CD4-positive, alpha-beta memory T cell (primary cell): ENCODE data around the gene MICALL2. TPM values are rescaled to one million over a fixed set of nuclear protein-coding genes. Genes with fewer than 3 reads are reported as not detected.
A peak's percentile ranks its signal among the peaks of the same experiment; 100 is the strongest.

Experiments
- CTCF ChIA-PET: fragments of 350-600 bp; sonication (Branson Sonifier 250); formaldehyde crosslinking; loops from one replicate; lab custom pipeline; 2021; ENCODE audit warnings: inconsistent platforms; ENCODE audit not compliant: partially characterized antibody; lab: Charles Lee
- POLR2A ChIA-PET: fragments of 350-600 bp; sonication (Branson Sonifier 250); formaldehyde crosslinking; loops from one replicate; lab custom pipeline; 2021; ENCODE audit not compliant: partially characterized antibody; lab: Charles Lee
- DNase-seq, 5 donors: peaks; one replicate each; pipeline versions ENCODE4 v3.0.0 to v3.0.0-alpha.2; 2020 to 2022; ENCODE audit warnings: mixed read lengths in 1 of 5
- H3K27ac ChIP-seq: one replicate; pipeline ENCODE4 v1.7.0; 2013; ENCODE audit warnings: low read depth, low read length
- H3K27me3 ChIP-seq: 2 replicates; pipeline ENCODE4 v1.7.0; 2013; ENCODE audit warnings: mild to moderate bottlenecking, low read length, moderate library complexity; ENCODE audit not compliant: insufficient read depth
- H3K36me3 ChIP-seq: 2 replicates; pipeline ENCODE4 v1.7.0; 2013; ENCODE audit warnings: mild to moderate bottlenecking, low read length, moderate library complexity; ENCODE audit not compliant: insufficient read depth
- H3K4me1 ChIP-seq: 2 replicates; pipeline ENCODE4 v1.7.0; 2013; ENCODE audit warnings: mild to moderate bottlenecking, low read length, moderate library complexity; ENCODE audit not compliant: insufficient read depth
- H3K4me3 ChIP-seq, 2 donors: one replicate each; pipeline ENCODE4 v1.7.0; 2013; ENCODE audit warnings: low read length in 2 of 2, mild to moderate bottlenecking in 1 of 2
- H3K9me3 ChIP-seq, 2 donors: one replicate each; pipeline ENCODE4 v1.7.0; 2013; ENCODE audit warnings: low read length in 2 of 2, control low read depth in 1 of 2; ENCODE audit not compliant: control insufficient read depth in 1 of 2
- H3K27ac Mint-ChIP-seq, 7 donors: one replicate each; pipeline ENCODE4 v1.8.0; 2020 to 2021; ENCODE audit warnings: mixed read lengths in 7 of 7, mild to moderate bottlenecking in 6 of 7, inconsistent platforms in 3 of 7, moderate library complexity in 3 of 7
- H3K27me3 Mint-ChIP-seq, 2 donors: one replicate each; pipeline ENCODE4 v1.8.0; 2020 to 2021; ENCODE audit warnings: mixed read lengths in 2 of 2
- H3K36me3 Mint-ChIP-seq, 2 donors: one replicate each; pipeline ENCODE4 v1.8.0; 2020 to 2021; ENCODE audit warnings: mixed read lengths in 2 of 2, inconsistent platforms in 1 of 2, mild to moderate bottlenecking in 1 of 2
- H3K4me1 Mint-ChIP-seq, 4 donors: one replicate each; pipeline ENCODE4 v1.8.0; 2020 to 2021; ENCODE audit warnings: mixed read lengths in 4 of 4, mild to moderate bottlenecking in 1 of 4
- H3K4me3 Mint-ChIP-seq, 8 donors: one replicate each; pipeline ENCODE4 v1.8.0; 2020 to 2021; ENCODE audit warnings: mixed read lengths in 8 of 8, mild to moderate bottlenecking in 7 of 8, moderate library complexity in 6 of 8, inconsistent platforms in 3 of 8
- H3K9me3 Mint-ChIP-seq, 8 donors: one replicate each; pipeline ENCODE4 v1.8.0; 2020 to 2021; ENCODE audit warnings: mixed read lengths in 8 of 8, mild to moderate bottlenecking in 5 of 8, inconsistent platforms in 3 of 8, moderate library complexity in 1 of 8
- intact Hi-C: fragments of 100-400 bp; cut with micrococcal nuclease; formaldehyde crosslinking; loops from one replicate; pipeline ENCODE4 v1.15.1; 2023
- polyA plus RNA-seq, 2 donors: library from polyadenylated mRNA; unstranded; fragments of 300-500 nt; fragmentation: Illumina TruSeq; gene quantifications; one replicate each; pipeline ENCODE4 v1.2.3, GENCODE V29; 2021
- total RNA-seq, 2 experiments: library from RNA; stranded (reverse); gene quantifications; one replicate each; pipeline ENCODE4 v1.2.3, GENCODE V29; 2021

Gene MICALL2
- total and polyA plus RNA-seq, 4 experiments from 2014 or later: 0.44 to 3.3 (median 2.6) TPM; not detected in 1

- intact Hi-C loops: no loop called here
- no peaks in the 10 kb centered on the region for H3K36me3 ChIP-seq
- no peaks in the 10 kb centered on the region for H3K27me3 ChIP-seq
- ChIA-PET POLR2A (no interaction called here), CTCF (interaction anchor here (3.5 kb wide), 1 partner anchor 13 kb away, joined by 15 read pairs; no protein-coding TSS in a partner anchor)
- Mint-ChIP-seq H3K4me1 (peaks cover 9 to 38% (median 16%) of the 10 kb centered on the region in 4 donors), H3K4me3 (peak overlapping the region in 1 of 8 donors; percentile 13), H3K27me3 (no peaks in the 10 kb centered on the region), H3K9me3 (no peaks in the 10 kb centered on the region), H3K36me3 (no peaks in the 10 kb centered on the region), H3K27ac (peak overlapping the region in 6 of 7 donors; percentile 4 to 63 (median 30))
- peak overlapping the region; percentile 28 for H3K27ac ChIP-seq
- no peaks in the 10 kb centered on the region for H3K9me3 ChIP-seq
- H3K4me1 ChIP-seq: peaks cover 28% of the 10 kb centered on the region
- DNase-seq: no peak
- H3K4me3 ChIP-seq: no peak overlapping the region
Measured at GRCh38 chr7:1460821-1461645, 1.8 kb upstream of the MICALL2 start.

DNA sequence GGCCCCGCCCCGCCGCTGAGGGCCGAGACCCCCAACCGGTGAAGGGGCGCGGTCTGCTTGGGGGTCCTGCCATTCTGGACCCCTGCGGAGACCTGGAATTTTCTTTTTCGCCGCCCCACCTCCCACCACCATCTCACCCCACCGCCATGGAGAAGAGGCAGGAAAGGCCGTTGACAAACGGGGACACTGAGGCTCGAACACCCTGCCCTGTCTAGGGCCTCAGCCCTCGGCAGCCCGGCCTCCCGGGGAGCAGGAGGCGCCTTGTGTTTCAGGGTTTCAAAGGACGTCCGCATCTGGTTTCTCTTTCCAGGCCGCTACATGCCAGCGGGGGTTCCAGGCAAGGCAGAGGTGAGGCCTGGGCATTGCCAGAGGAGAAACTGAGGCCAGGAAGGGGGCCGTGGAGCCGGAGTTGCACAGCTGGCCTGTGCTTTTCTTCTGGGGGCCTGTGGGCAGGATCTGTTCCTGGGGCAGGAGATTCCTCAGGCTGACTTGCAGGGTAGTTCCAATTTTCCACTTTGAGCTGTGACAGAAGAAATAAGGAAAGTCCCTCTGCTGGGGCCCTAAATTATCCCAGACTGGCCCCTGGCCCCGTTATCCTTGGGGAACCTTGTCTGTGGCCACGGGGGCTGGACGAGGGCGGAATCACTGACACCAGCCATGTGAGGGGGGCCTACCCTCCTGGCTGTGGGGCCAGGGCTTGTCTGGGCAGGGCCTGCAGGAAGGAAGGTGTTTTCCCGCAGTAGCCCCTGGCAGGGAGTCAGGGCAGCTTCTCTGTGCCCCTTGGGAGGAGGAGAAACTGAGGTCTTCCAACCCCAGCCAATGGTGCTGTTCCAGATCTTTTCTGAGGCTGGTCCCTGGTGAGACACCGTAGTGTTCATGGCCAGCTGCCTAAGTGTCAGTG lies 900 bp upstream of the MICALL2 start:
- Mint-ChIP-seq H3K36me3 (no peaks in the 10 kb centered on the region), H3K4me3 (peak overlapping the region; percentile 65 to 86 (median 77)), H3K4me1 (peaks cover 9 to 38% (median 16%) of the 10 kb centered on the region in 4 donors), H3K27ac (peak overlapping the region; percentile 30 to 87 (median 63)), H3K9me3 (no peaks in the 10 kb centered on the region), H3K27me3 (no peaks in the 10 kb centered on the region)
- Histone ChIP-seq H3K27ac (peak overlapping the region; percentile 28), H3K4me1 (peaks cover 28% of the 10 kb centered on the region), H3K27me3 (no peaks in the 10 kb centered on the region), H3K4me3 (peak overlapping the region; percentile 73 to 75), H3K36me3 (no peaks in the 10 kb centered on the region), H3K9me3 (no peaks in the 10 kb centered on the region)
- CTCF ChIA-PET: interaction anchor here (3.5 kb wide), 1 partner anchor 14 kb away, joined by 15 read pairs; no protein-coding TSS in a partner anchor
- POLR2A ChIA-PET: interaction anchor here (1.6 kb wide), 1 partner anchor 894 kb away, joined by 4 read pairs; the partner anchor contains the start of gene EIF3B
- peak in 1 of 5 donors; percentile 9 for DNase-seq
- intact Hi-C loops: loop anchor here (1.0 kb wide), 4 partner anchors 14 to 71 kb away; partner anchors contain the start of gene INTS1

DNA sequence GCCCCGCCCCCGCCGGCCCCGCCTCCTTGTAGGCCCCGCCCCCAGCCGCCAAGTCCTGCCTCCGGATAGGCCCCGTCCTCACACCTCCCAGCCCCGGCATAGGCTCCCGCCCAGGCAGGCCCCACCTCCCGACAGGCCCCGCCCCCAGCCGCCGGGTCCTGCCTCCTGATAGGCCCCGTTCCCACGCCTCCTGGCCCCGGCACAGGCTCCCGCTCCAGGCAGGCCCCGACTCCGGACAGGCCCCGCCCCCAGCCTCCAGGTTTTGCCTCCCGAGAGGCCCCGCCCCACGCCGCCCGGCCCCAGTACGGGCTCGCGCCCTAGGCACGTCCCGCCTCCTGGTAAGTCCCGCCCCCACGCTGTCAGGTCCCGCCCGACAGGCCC lies 232 bp upstream of the MICALL2 start:
- peaks cover 9 to 38% (median 16%) of the 10 kb centered on the region in 4 donors for H3K4me1 Mint-ChIP-seq
- H3K4me3 Mint-ChIP-seq: peak overlapping the region in 7 of 8 donors; percentile 62 to 81 (median 76)
- no peaks in the 10 kb centered on the region for H3K36me3 ChIP-seq
- no peaks in the 10 kb centered on the region for H3K9me3 Mint-ChIP-seq
- DNase-seq: peak; percentile 98 to 99 (median 98)
- POLR2A ChIA-PET: interaction anchor here (1.6 kb wide), 1 partner anchor 895 kb away, joined by 4 read pairs; the partner anchor contains the start of gene EIF3B
- peak overlapping the region in 2 of 7 donors; percentile 35 to 63 for H3K27ac Mint-ChIP-seq
- peak overlapping the region; percentile 34 for H3K27ac ChIP-seq
- no peaks in the 10 kb centered on the region for H3K9me3 ChIP-seq
- CTCF ChIA-PET: no interaction called here
- H3K27me3 ChIP-seq: no peaks in the 10 kb centered on the region
- H3K27me3 Mint-ChIP-seq: no peaks in the 10 kb centered on the region
- H3K4me1 ChIP-seq: peaks cover 28% of the 10 kb centered on the region
- H3K4me3 ChIP-seq: peak overlapping the region in 1 of 2 donors; percentile 75
- H3K36me3 Mint-ChIP-seq: no peaks in the 10 kb centered on the region
- intact Hi-C loops: loop anchor here (1.0 kb wide), 4 partner anchors 15 to 72 kb away; partner anchors contain the start of gene INTS1

DNA sequence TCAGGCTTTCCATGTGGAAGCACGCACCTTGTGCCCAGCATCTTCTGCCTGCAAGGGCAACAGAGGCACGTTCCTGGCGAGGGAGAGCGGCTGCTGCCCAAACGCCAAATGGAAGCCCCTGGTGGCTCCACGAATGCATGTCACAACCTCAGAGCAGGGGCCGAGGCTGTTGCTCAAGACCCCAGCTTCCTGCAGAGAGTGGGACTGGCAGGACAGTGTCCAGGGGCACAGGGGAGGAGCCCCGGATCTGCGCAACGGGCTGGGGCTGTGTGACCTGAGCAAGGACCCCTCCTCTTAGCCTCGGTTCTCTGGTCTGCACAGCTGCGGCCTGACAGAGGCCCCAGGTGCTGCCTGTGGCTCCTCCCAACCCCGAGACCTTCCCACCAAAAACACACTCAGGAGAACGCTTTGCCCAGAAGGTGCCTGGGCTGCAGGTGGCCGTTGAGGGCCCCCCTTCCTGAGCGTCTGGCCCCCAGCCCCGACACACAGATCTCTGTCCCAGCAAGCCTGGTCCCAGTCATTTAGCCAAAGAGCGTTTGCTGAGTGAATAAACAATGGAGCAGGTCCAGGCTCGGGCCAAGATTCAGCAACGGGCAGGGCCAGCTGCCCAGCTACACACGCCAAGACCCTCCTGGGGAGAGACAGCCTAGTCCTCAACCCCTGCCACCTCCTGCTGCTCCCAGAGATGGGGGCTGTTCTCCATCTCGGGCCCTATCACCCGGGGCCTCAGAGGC lies 1.2 kb downstream of the MICALL2 start:
- POLR2A ChIA-PET: interaction anchor here (0.8 to 1.8 kb wide), 3 partner anchors 16 to 896 kb away, joined by 3 to 5 read pairs (median 4); partner anchors contain the start of gene EIF3B
- peaks cover 28% of the 10 kb centered on the region for H3K4me1 ChIP-seq
- H3K36me3 ChIP-seq: no peaks in the 10 kb centered on the region
- no peaks in the 10 kb centered on the region for H3K27me3 ChIP-seq
- intact Hi-C loops: no loop called here
- H3K27me3 Mint-ChIP-seq: no peaks in the 10 kb centered on the region
- H3K27ac Mint-ChIP-seq: no peak overlapping the region
- H3K36me3 Mint-ChIP-seq: no peaks in the 10 kb centered on the region
- no peaks in the 10 kb centered on the region for H3K9me3 Mint-ChIP-seq
- H3K4me3 Mint-ChIP-seq: peak overlapping the region; percentile 21 to 78 (median 50)
- peaks cover 9 to 38% (median 16%) of the 10 kb centered on the region in 4 donors for H3K4me1 Mint-ChIP-seq
- DNase-seq: no peak
- H3K27ac ChIP-seq: peak overlapping the region; percentile 34
- H3K9me3 ChIP-seq: no peaks in the 10 kb centered on the region
- CTCF ChIA-PET: no interaction called here
- peak overlapping the region; percentile 36 to 75 for H3K4me3 ChIP-seq

DNA sequence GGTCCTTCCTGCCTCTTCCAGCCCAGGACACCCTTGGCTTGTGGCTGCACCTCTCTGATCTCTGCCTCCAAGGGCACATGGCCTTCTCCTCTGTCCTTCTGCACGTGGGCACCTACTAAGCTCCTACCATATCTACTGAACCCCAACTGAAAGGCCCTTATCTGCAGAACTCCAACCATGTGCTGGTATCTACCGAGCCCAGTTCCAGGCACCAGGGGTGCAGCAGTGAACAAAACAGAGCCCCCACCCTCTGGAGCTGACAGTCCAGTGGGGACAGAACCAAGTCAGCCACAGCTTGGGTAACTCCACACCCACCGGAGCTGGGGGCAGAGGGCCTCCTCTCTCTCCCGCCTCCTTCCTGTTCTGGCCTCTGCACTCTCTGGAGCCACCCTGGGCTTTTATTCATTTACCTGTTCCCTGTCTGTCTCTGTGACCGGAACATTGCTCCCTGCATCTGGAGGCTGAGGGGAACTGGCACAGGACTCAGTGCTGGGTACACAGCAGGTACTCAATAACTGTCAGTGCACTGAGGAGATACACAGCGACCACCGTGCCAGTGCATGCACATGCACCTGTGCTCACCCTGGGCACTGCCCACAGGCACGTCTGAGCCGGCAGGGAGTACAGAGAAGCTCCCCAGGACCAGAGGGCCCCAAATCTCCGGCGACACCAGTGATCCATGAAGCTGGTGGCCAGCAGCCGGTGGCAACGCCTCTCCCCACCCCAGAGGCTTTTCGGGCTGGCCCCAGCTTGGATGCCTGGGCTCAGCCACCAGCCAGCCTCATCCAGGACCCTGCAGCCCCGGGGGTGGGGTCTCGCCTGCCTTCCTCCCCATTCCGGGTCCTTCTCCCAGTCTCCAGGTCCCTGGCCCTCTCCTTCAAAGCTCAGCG lies 2.0 kb downstream of the MICALL2 start:
- no peak for DNase-seq
- H3K27me3 Mint-ChIP-seq: no peaks in the 10 kb centered on the region
- no peaks in the 10 kb centered on the region for H3K36me3 ChIP-seq
- intact Hi-C loops: no loop called here
- ChIA-PET POLR2A (interaction anchor here (1.8 kb wide), 1 partner anchor 17 kb away, joined by 5 read pairs; no protein-coding TSS in a partner anchor), CTCF (interaction anchor here (1.4 kb wide), 1 partner anchor 17 kb away, joined by 7 read pairs; no protein-coding TSS in a partner anchor)
- H3K4me3 Mint-ChIP-seq: peak overlapping the region in 5 of 8 donors; percentile 2 to 58 (median 32)
- no peaks in the 10 kb centered on the region for H3K9me3 ChIP-seq
- no peak overlapping the region for H3K27ac ChIP-seq
- no peak overlapping the region for H3K4me3 ChIP-seq
- peaks cover 28% of the 10 kb centered on the region for H3K4me1 ChIP-seq
- H3K27ac Mint-ChIP-seq: peak overlapping the region in 3 of 7 donors; percentile 12 to 38 (median 27)
- no peaks in the 10 kb centered on the region for H3K36me3 Mint-ChIP-seq
- H3K4me1 Mint-ChIP-seq: peaks cover 6 to 33% (median 15%) of the 10 kb centered on the region in 4 donors
- H3K27me3 ChIP-seq: no peaks in the 10 kb centered on the region
- no peaks in the 10 kb centered on the region for H3K9me3 Mint-ChIP-seq

DNA sequence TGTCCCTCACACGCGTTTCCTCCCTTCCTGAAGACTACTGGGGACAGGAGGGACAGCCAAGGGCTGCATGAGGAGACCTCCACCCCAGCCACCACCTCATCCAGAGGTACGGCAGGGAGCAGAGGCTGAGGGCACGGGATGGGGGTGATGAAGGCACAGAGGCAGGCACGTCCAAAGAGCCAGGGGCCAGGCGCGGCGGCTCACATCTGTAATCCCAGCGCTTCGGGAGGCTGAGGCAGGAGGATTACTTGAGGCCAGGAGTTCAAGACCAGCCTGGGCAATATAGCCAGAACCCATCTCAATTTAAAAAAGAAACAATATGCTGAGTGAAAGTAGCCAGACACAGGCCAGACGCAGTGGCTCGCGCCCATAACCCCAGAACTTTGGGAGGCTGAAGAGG lies 3.3 kb downstream of the MICALL2 start:
- ChIA-PET CTCF (no interaction called here), POLR2A (no interaction called here)
- no peaks in the 10 kb centered on the region for H3K9me3 Mint-ChIP-seq
- peak overlapping the region in 1 of 7 donors; percentile 35 for H3K27ac Mint-ChIP-seq
- Histone ChIP-seq H3K27me3 (no peaks in the 10 kb centered on the region), H3K4me3 (no peak overlapping the region), H3K27ac (no peak overlapping the region), H3K4me1 (peaks cover 28% of the 10 kb centered on the region), H3K9me3 (no peaks in the 10 kb centered on the region), H3K36me3 (no peaks in the 10 kb centered on the region)
- H3K4me1 Mint-ChIP-seq: peaks cover 3 to 25% (median 10%) of the 10 kb centered on the region in 4 donors
- H3K27me3 Mint-ChIP-seq: no peaks in the 10 kb centered on the region
- no peak for DNase-seq
- peak overlapping the region in 1 of 8 donors; percentile 44 for H3K4me3 Mint-ChIP-seq
- intact Hi-C loops: no loop called here
- no peaks in the 10 kb centered on the region for H3K36me3 Mint-ChIP-seq
